Tongue (tissue), 2 donors: Measurements from ENCODE around the gene ITPRIPL2. TPM values are rescaled to one million over a fixed set of nuclear protein-coding genes. Genes with fewer than 3 reads are reported as not detected.
A peak's percentile ranks its signal among the peaks of the same experiment; 100 is the strongest.

Experiments
- DNase-seq: peaks from one replicate; pipeline ENCODE4 v3.0.0-alpha.2; 2015
- total RNA-seq: library from RNA; depleted of rRNA; stranded (reverse); fragments of >200 nt; gene quantifications from one replicate; pipeline ENCODE4 v1.2.3, GENCODE V29; 2014

Gene ITPRIPL2
- total RNA-seq, 1 donor from 2014 or later: 41.9 TPM

- DNase-seq: no peak
Observed at GRCh38 chr16:19093631-19094541, 19.9 kb upstream of the ITPRIPL2 start.

GRCh38 chr16:19094542-19095365 is 19.0 kb upstream of the ITPRIPL2 start:
- DNase-seq: no peak

- no peak for DNase-seq
Observed at GRCh38 chr16:19095654-19096053, 18.1 kb upstream of the ITPRIPL2 start.

GRCh38 chr16:19098173-19098572 is 15.6 kb upstream of the ITPRIPL2 start:
- DNase-seq: no peak

GRCh38 chr16:19102187-19102872 is 11.4 kb upstream of the ITPRIPL2 start:
- DNase-seq: no peak

- no peak for DNase-seq
Observed at GRCh38 chr16:19104607-19105006, 9.2 kb upstream of the ITPRIPL2 start.

GRCh38 chr16:19105131-19105530 is 8.6 kb upstream of the ITPRIPL2 start:
- DNase-seq: no peak

GRCh38 chr16:19105891-19106624 is 7.7 kb upstream of the ITPRIPL2 start:
- DNase-seq: no peak

GRCh38 chr16:19106625-19107020 is 7.1 kb upstream of the ITPRIPL2 start:
- DNase-seq: no peak

- DNase-seq: no peak
Observed at GRCh38 chr16:19108409-19109287, 5.1 kb upstream of the ITPRIPL2 start.

- DNase-seq: no peak
Observed at GRCh38 chr16:19109288-19109664, 4.5 kb upstream of the ITPRIPL2 start.

GRCh38 chr16:19110537-19111360 is 3.0 kb upstream of the ITPRIPL2 start:
- no peak for DNase-seq

- no peak for DNase-seq
Observed at GRCh38 chr16:19112099-19112407, 1.7 kb upstream of the ITPRIPL2 start.

GRCh38 chr16:19114359-19115147 is 789 bp downstream of the ITPRIPL2 start:
- peak; percentile 66 for DNase-seq

GRCh38 chr16:19115148-19116021 is 1.6 kb downstream of the ITPRIPL2 start:
- no peak for DNase-seq

GRCh38 chr16:19116711-19117449 is 3.1 kb downstream of the ITPRIPL2 start:
- DNase-seq: no peak

- no peak for DNase-seq
Observed at GRCh38 chr16:19118938-19119431, 5.2 kb downstream of the ITPRIPL2 start.
